ENCODE results near the gene ADD3.

The ADD3 gene

GRCh38 chr10:110150981-110151380 is 143.2 kb downstream of the ADD3 start:
- H3K27me3 ChIP-seq (ENCODE audit: control insufficient read depth, insufficient read depth, low read length): no peaks in the 10 kb centered on the region
- DNase-seq (ENCODE audit: low read depth, low spot score): no peak
- no peaks in the 10 kb centered on the region for H3K9me3 ChIP-seq (ENCODE audit: control insufficient read depth, insufficient read depth, low read length)
- H3K4me1 ChIP-seq (ENCODE audit: control insufficient read depth, insufficient read depth, low read length): no peaks in the 10 kb centered on the region; the same call in none of the 2 replicates
- no peak overlapping the region for H3K4me3 ChIP-seq (ENCODE audit: low read length)
- no peak overlapping the region for H3K27ac ChIP-seq (ENCODE audit: low read length)
- no CpG with 5 or more reads among the region's 6 CpGs for WGBS (ENCODE audit: insufficient coverage, insufficient read length)
- no peaks in the 10 kb centered on the region for H3K36me3 ChIP-seq (ENCODE audit: control insufficient read depth, insufficient read depth, low read length)

GRCh38 chr10:110151467-110151866 is 143.7 kb downstream of the ADD3 start:
- H3K27me3 ChIP-seq (ENCODE audit: control insufficient read depth, insufficient read depth, low read length): no peaks in the 10 kb centered on the region
- no peak overlapping the region for H3K27ac ChIP-seq (ENCODE audit: low read length)
- H3K36me3 ChIP-seq (ENCODE audit: control insufficient read depth, insufficient read depth, low read length): no peaks in the 10 kb centered on the region
- no peak overlapping the region for H3K4me3 ChIP-seq (ENCODE audit: low read length)
- no CpG with 5 or more reads among the region's 8 CpGs for WGBS (ENCODE audit: insufficient coverage, insufficient read length)
- no peaks in the 10 kb centered on the region for H3K9me3 ChIP-seq (ENCODE audit: control insufficient read depth, insufficient read depth, low read length)
- H3K4me1 ChIP-seq (ENCODE audit: control insufficient read depth, insufficient read depth, low read length): no peaks in the 10 kb centered on the region; the same call in none of the 2 replicates
- no peak for DNase-seq (ENCODE audit: low read depth, low spot score)

GRCh38 chr10:110151971-110152370 is 144.2 kb downstream of the ADD3 start:
- DNase-seq (ENCODE audit: low read depth, low spot score): no peak
- no peaks in the 10 kb centered on the region for H3K27me3 ChIP-seq (ENCODE audit: control insufficient read depth, insufficient read depth, low read length)
- no peak overlapping the region for H3K4me3 ChIP-seq (ENCODE audit: low read length)

GRCh38 chr10:110153396-110153795 is 145.6 kb downstream of the ADD3 start:
- Histone ChIP-seq H3K9me3 (ENCODE audit: control insufficient read depth, insufficient read depth, low read length) (no peaks in the 10 kb centered on the region), H3K27ac (ENCODE audit: low read length) (no peak overlapping the region), H3K4me1 (ENCODE audit: control insufficient read depth, insufficient read depth, low read length) (no peaks in the 10 kb centered on the region; the same call in none of the 2 replicates), H3K36me3 (ENCODE audit: control insufficient read depth, insufficient read depth, low read length) (no peaks in the 10 kb centered on the region), H3K27me3 (ENCODE audit: control insufficient read depth, insufficient read depth, low read length) (no peaks in the 10 kb centered on the region), H3K4me3 (ENCODE audit: low read length) (no peak overlapping the region)
- no peak for DNase-seq (ENCODE audit: low read depth, low spot score)
- no CpG with 5 or more reads among the region's 7 CpGs for WGBS (ENCODE audit: insufficient coverage, insufficient read length)

More at GRCh38 chr10:110151971-110152370, 144.2 kb downstream of the ADD3 start:
- no peaks in the 10 kb centered on the region; the same call in none of the 2 replicates for H3K4me1 ChIP-seq (ENCODE audit: control insufficient read depth, insufficient read depth, low read length)
- H3K9me3 ChIP-seq (ENCODE audit: control insufficient read depth, insufficient read depth, low read length): no peaks in the 10 kb centered on the region
- no peaks in the 10 kb centered on the region for H3K36me3 ChIP-seq (ENCODE audit: control insufficient read depth, insufficient read depth, low read length)
- no peak overlapping the region for H3K27ac ChIP-seq (ENCODE audit: low read length)
- WGBS (ENCODE audit: insufficient coverage, insufficient read length): no CpG with 5 or more reads among the region's 6 CpGs

- Histone ChIP-seq H3K27me3 (ENCODE audit: control insufficient read depth, insufficient read depth, low read length) (no peaks in the 10 kb centered on the region), H3K4me3 (ENCODE audit: low read length) (no peak overlapping the region), H3K4me1 (ENCODE audit: control insufficient read depth, insufficient read depth, low read length) (no peaks in the 10 kb centered on the region; the same call in none of the 2 replicates), H3K27ac (ENCODE audit: low read length) (no peak overlapping the region), H3K9me3 (ENCODE audit: control insufficient read depth, insufficient read depth, low read length) (no peaks in the 10 kb centered on the region), H3K36me3 (ENCODE audit: control insufficient read depth, insufficient read depth, low read length) (no peaks in the 10 kb centered on the region)
- WGBS (ENCODE audit: insufficient coverage, insufficient read length): no CpG with 5 or more reads among the region's 8 CpGs
- DNase-seq (ENCODE audit: low read depth, low spot score): no peak
Measured at GRCh38 chr10:110156046-110156445, 148.3 kb downstream of the ADD3 start.

GRCh38 chr10:110158051-110159005 is 150.5 kb downstream of the ADD3 start:
- Histone ChIP-seq H3K4me3 (ENCODE audit: low read length) (no peak overlapping the region), H3K27me3 (ENCODE audit: control insufficient read depth, insufficient read depth, low read length) (no peaks in the 10 kb centered on the region; the same call in 1 of the 2 replicates), H3K4me1 (ENCODE audit: control insufficient read depth, insufficient read depth, low read length) (no peaks in the 10 kb centered on the region; the same call in 1 of the 2 replicates), H3K27ac (ENCODE audit: low read length) (no peak overlapping the region), H3K9me3 (ENCODE audit: control insufficient read depth, insufficient read depth, low read length) (no peaks in the 10 kb centered on the region), H3K36me3 (ENCODE audit: control insufficient read depth, insufficient read depth, low read length) (no peaks in the 10 kb centered on the region)
- DNase-seq (ENCODE audit: low read depth, low spot score): no peak
- no CpG with 5 or more reads among the region's 11 CpGs for WGBS (ENCODE audit: insufficient coverage, insufficient read length)

- no CpG with 5 or more reads among the region's 4 CpGs for WGBS (ENCODE audit: insufficient coverage, insufficient read length)
- DNase-seq (ENCODE audit: low read depth, low spot score): no peak
- peaks cover 12% of the 10 kb centered on the region for H3K27me3 ChIP-seq (ENCODE audit: control insufficient read depth, insufficient read depth, low read length)
- no peaks in the 10 kb centered on the region for H3K36me3 ChIP-seq (ENCODE audit: control insufficient read depth, insufficient read depth, low read length)
- H3K9me3 ChIP-seq (ENCODE audit: control insufficient read depth, insufficient read depth, low read length): no peaks in the 10 kb centered on the region
- H3K27ac ChIP-seq (ENCODE audit: low read length): no peak overlapping the region
- H3K4me1 ChIP-seq (ENCODE audit: control insufficient read depth, insufficient read depth, low read length): no peaks in the 10 kb centered on the region
- H3K4me3 ChIP-seq (ENCODE audit: low read length): no peak overlapping the region
Measured at GRCh38 chr10:110160081-110160480, 152.3 kb downstream of the ADD3 start.

- no peaks in the 10 kb centered on the region for H3K4me1 ChIP-seq (ENCODE audit: control insufficient read depth, insufficient read depth, low read length)
- no peaks in the 10 kb centered on the region for H3K9me3 ChIP-seq (ENCODE audit: control insufficient read depth, insufficient read depth, low read length)
- H3K27me3 ChIP-seq (ENCODE audit: control insufficient read depth, insufficient read depth, low read length): peaks cover 16% of the 10 kb centered on the region
- DNase-seq (ENCODE audit: low read depth, low spot score): no peak
- H3K4me3 ChIP-seq (ENCODE audit: low read length): no peak overlapping the region
- H3K27ac ChIP-seq (ENCODE audit: low read length): no peak overlapping the region
- no peaks in the 10 kb centered on the region for H3K36me3 ChIP-seq (ENCODE audit: control insufficient read depth, insufficient read depth, low read length)
Measured at GRCh38 chr10:110160522-110160921, 152.7 kb downstream of the ADD3 start.

GRCh38 chr10:110162741-110163145 is 155.0 kb downstream of the ADD3 start:
- H3K36me3 ChIP-seq (ENCODE audit: control insufficient read depth, insufficient read depth, low read length): no peaks in the 10 kb centered on the region
- H3K4me1 ChIP-seq (ENCODE audit: control insufficient read depth, insufficient read depth, low read length): no peaks in the 10 kb centered on the region
- no peaks in the 10 kb centered on the region for H3K9me3 ChIP-seq (ENCODE audit: control insufficient read depth, insufficient read depth, low read length)
- no peak for DNase-seq (ENCODE audit: low read depth, low spot score)
- no peak overlapping the region for H3K27ac ChIP-seq (ENCODE audit: low read length)
- no CpG with 5 or more reads among the region's 6 CpGs for WGBS (ENCODE audit: insufficient coverage, insufficient read length)
- H3K27me3 ChIP-seq (ENCODE audit: control insufficient read depth, insufficient read depth, low read length): peaks cover 39% of the 10 kb centered on the region
- H3K4me3 ChIP-seq (ENCODE audit: low read length): no peak overlapping the region

GRCh38 chr10:110163192-110163773 is 155.5 kb downstream of the ADD3 start:
- Histone ChIP-seq H3K4me1 (ENCODE audit: control insufficient read depth, insufficient read depth, low read length) (no peaks in the 10 kb centered on the region), H3K27me3 (ENCODE audit: control insufficient read depth, insufficient read depth, low read length) (peaks cover 44% of the 10 kb centered on the region), H3K4me3 (ENCODE audit: low read length) (no peak overlapping the region), H3K27ac (ENCODE audit: low read length) (no peak overlapping the region), H3K36me3 (ENCODE audit: control insufficient read depth, insufficient read depth, low read length) (no peaks in the 10 kb centered on the region; the same call in 1 of the 2 replicates), H3K9me3 (ENCODE audit: control insufficient read depth, insufficient read depth, low read length) (no peaks in the 10 kb centered on the region)
- no CpG with 5 or more reads among the region's 5 CpGs for WGBS (ENCODE audit: insufficient coverage, insufficient read length)
- no peak for DNase-seq (ENCODE audit: low read depth, low spot score)
